Upper lobe of left lung (tissue), 6 donors: Measurements from ENCODE around the gene ERFL. TPM values are rescaled to one million over a fixed set of nuclear protein-coding genes. Genes with fewer than 3 reads are reported as not detected.

ENCODE experiments used
- ATAC-seq, 2 donors: fragments of 200-7000 bp; cut with Tn5 transposase; one replicate each; pipeline ENCODE4 v1.9.1; 2022; ENCODE audit warnings: mild to moderate bottlenecking in 2 of 2, moderate library complexity in 2 of 2; ENCODE audit not compliant: low FRiP score in 2 of 2
- DNase-seq, 2 donors: peaks; one replicate each; pipeline ENCODE4 v3.0.0-alpha.2; 2019 to 2020
- H3K27ac ChIP-seq, 4 donors: fragments of 200-600 bp; sonication (generic); one replicate each; pipeline ENCODE4 v1.5.1; 2016 to 2019
- H3K27me3 ChIP-seq, 4 donors: fragments of 200-600 bp; sonication (generic); one replicate each; pipeline ENCODE4 v1.5.1; 2017 to 2019
- H3K36me3 ChIP-seq, 4 donors: fragments of 200-600 bp; sonication (generic); one replicate each; pipeline ENCODE4 v1.5.1; 2016 to 2019
- H3K4me1 ChIP-seq, 4 donors: fragments of 200-600 bp; sonication (generic); one replicate each; pipeline ENCODE4 v1.5.1; 2018 to 2019
- H3K4me3 ChIP-seq, 4 donors: fragments of 200-600 bp; sonication (generic); one replicate each; pipeline ENCODE4 v1.5.1; 2017 to 2019; ENCODE audit warnings: mild to moderate bottlenecking in 2 of 4, moderate library complexity in 1 of 4
- H3K9me3 ChIP-seq, 4 donors: fragments of 200-600 bp; sonication (generic); one replicate each; pipeline ENCODE4 v1.5.1; 2018 to 2019
- CTCF ChIP-seq, 6 experiments: fragments of 450-650 bp in 4 of 6; fragments of 200-600 bp in 2 of 6; sonication (generic) in 2 of 6; IDR thresholded peaks; one replicate each; pipeline ENCODE4 v1.5.1; 2016 to 2019; ENCODE audit warnings: antibody characterized with exemption in 6 of 6
- EP300 ChIP-seq, 4 donors: sonication (generic); formaldehyde crosslinking; IDR thresholded peaks; one replicate each; pipeline ENCODE4 v1.5.1; 2017; ENCODE audit warnings: antibody characterized with exemption in 4 of 4, control low read depth in 2 of 4
- POLR2A ChIP-seq, 4 donors: fragments of 450-650 bp; IDR thresholded peaks; one replicate each; pipeline ENCODE4 v1.5.1; 2016 to 2017; ENCODE audit warnings: antibody characterized with exemption in 4 of 4, mild to moderate bottlenecking in 2 of 4
- POLR2AphosphoS5 ChIP-seq, 2 donors: sonication (generic); formaldehyde crosslinking; IDR thresholded peaks; one replicate each; pipeline ENCODE4 v1.5.1; 2017; ENCODE audit warnings: antibody characterized with exemption in 2 of 2
- WGBS, 2 donors: methylation state at CpG; one replicate each; pipeline ENCODE4 v1.1.5; 2017 to 2018; 5-methylcytosine and 5-hydroxymethylcytosine counted together
- total RNA-seq, 6 donors: library from RNA; depleted of rRNA in 4 of 6; stranded (reverse); fragments of >200 nt in 4 of 6; gene quantifications; one replicate each; pipeline versions ENCODE4 v1.1.0 to v1.2.1, GENCODE V29; 2016 to 2021
- donor health status: DM: no; HTN: no; CAD: no; lungs with moderate emphysema.
- donor health status: DM: no; HTN: yes; CAD: no; lungs with severe emphysema.

The ERFL gene
- total RNA-seq, 6 donors from 2014 or later = 0.20 to 6.3 (median 0.49) TPM; not detected in 1

- ATAC-seq = no peak
- WGBS, 2 donors = 90 to 93% methylated on average over 9 to 14 of the region's 14 CpGs
- Histone ChIP-seq H3K9me3 (no peaks in the 10 kb centered on the region), H3K4me3 (no peak overlapping the region), H3K27ac (no peak overlapping the region), H3K4me1 (peaks cover 0 to 15% (median 0%) of the 10 kb centered on the region in 4 donors), H3K27me3 (no peaks in the 10 kb centered on the region), H3K36me3 (peaks cover 28 to 91% (median 81%) of the 10 kb centered on the region in 4 donors)
- peak in 1 of 2 donors; percentile 45 for DNase-seq
- TF ChIP-seq POLR2AphosphoS5 (IDR thresholded peaks at IDR 0.05) (no peak), CTCF (IDR thresholded peaks at IDR 0.05) (no peak), POLR2A (IDR thresholded peaks at IDR 0.05) (no peak), EP300 (IDR thresholded peaks at IDR 0.05) (no peak)
Measured at GRCh38 chr19:41894350-41894749, 33.9 kb downstream of the ERFL start.

- no peak for TF ChIP-seq CTCF (IDR thresholded peaks at IDR 0.05)
- TF ChIP-seq POLR2A (IDR thresholded peaks at IDR 0.05) = no peak
- no peak for TF ChIP-seq EP300 (IDR thresholded peaks at IDR 0.05)
- TF ChIP-seq POLR2AphosphoS5 (IDR thresholded peaks at IDR 0.05) = no peak
- peaks cover under 1 to 17% (median 2%) of the 10 kb centered on the region in 4 donors for H3K4me1 ChIP-seq
- H3K4me3 ChIP-seq = no peak overlapping the region
- no peak overlapping the region for H3K27ac ChIP-seq
- peaks cover 28 to 91% (median 81%) of the 10 kb centered on the region in 4 donors for H3K36me3 ChIP-seq
- H3K9me3 ChIP-seq = no peaks in the 10 kb centered on the region
- ATAC-seq (no peak), DNase-seq (no peak)
- H3K27me3 ChIP-seq = no peaks in the 10 kb centered on the region
- 82 to 92% methylated on average over 2 to 6 of the region's 6 CpGs for WGBS, 2 donors
Measured at GRCh38 chr19:41893899-41894298, 34.4 kb downstream of the ERFL start.

- Histone ChIP-seq H3K36me3 (peaks cover 22 to 87% (median 73%) of the 10 kb centered on the region in 4 donors), H3K9me3 (no peaks in the 10 kb centered on the region), H3K4me3 (no peak overlapping the region), H3K4me1 (peaks cover 16 to 33% (median 18%) of the 10 kb centered on the region in 4 donors), H3K27ac (peak overlapping the region in 1 of 4 donors; percentile 20), H3K27me3 (no peaks in the 10 kb centered on the region)
- TF ChIP-seq EP300 (IDR thresholded peaks at IDR 0.05) (no peak), CTCF (IDR thresholded peaks at IDR 0.05) (no peak), POLR2AphosphoS5 (IDR thresholded peaks at IDR 0.05) (no peak), POLR2A (IDR thresholded peaks at IDR 0.05) (no peak)
- WGBS, 2 donors = 90 to 95% methylated on average over 33 to 34 of the region's 34 CpGs
- peak in 1 of 2 donors; percentile 78 for DNase-seq
- no peak for ATAC-seq
Measured at GRCh38 chr19:41892173-41892902, 35.9 kb downstream of the ERFL start.

- DNase-seq (no peak), ATAC-seq (no peak)
- peaks cover 20 to 75% (median 62%) of the 10 kb centered on the region in 4 donors for H3K36me3 ChIP-seq
- no peak overlapping the region for H3K4me3 ChIP-seq
- WGBS, 2 donors = 92 to 96% methylated on average over 4 of the region's 4 CpGs
- no peaks in the 10 kb centered on the region for H3K9me3 ChIP-seq
- TF ChIP-seq POLR2AphosphoS5 (IDR thresholded peaks at IDR 0.05) (no peak), CTCF (IDR thresholded peaks at IDR 0.05) (no peak), POLR2A (IDR thresholded peaks at IDR 0.05) (no peak), EP300 (IDR thresholded peaks at IDR 0.05) (no peak)
- no peaks in the 10 kb centered on the region for H3K27me3 ChIP-seq
- H3K27ac ChIP-seq = no peak overlapping the region
- H3K4me1 ChIP-seq = peaks cover 30 to 47% (median 32%) of the 10 kb centered on the region in 4 donors
Measured at GRCh38 chr19:41890936-41891335, 37.3 kb downstream of the ERFL start.
